Measurements from ENCODE around the gene ATP5MC2.

ATP5MC2 gene

GRCh38 chr12:53659011-53659551 is 16.8 kb downstream of the ATP5MC2 start:
- DNase-seq (ENCODE audit: low read depth in 1 of 2, low spot score in 1 of 2): no peak

DNA sequence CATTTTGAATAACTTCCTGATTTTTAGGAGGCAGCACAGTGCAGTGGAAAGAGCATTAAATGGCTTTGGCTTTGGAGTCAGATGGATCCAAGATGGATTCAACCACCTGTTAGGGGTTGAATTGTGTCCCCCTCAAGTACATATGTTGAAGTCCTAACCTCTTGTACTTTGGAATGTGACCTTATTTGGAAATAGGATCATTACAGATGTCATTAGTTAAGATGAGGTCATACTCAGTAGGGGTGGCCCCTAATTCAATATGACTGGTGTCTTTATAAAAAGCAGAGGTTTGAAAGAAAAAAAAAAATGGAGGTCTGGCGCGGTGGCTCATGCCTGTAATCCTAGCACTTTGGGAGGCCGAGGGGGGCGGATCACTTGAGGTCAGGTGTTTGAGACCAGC is 18.8 kb downstream of the ATP5MC2 start:
- TF ChIP-seq POLR2AphosphoS5 (IDR thresholded peaks at IDR 0.05; ENCODE audit: low read depth) (no peak), GABPA (IDR thresholded peaks at IDR 0.05; ENCODE audit: low read depth) (no peak), REST (IDR thresholded peaks at IDR 0.05; ENCODE audit: insufficient replicate concordance, low read depth) (no peak), SPI1 (IDR thresholded peaks at IDR 0.05; ENCODE audit: borderline replicate concordance, low read depth) (no peak)
- TF ChIP-seq, protein P1, sequence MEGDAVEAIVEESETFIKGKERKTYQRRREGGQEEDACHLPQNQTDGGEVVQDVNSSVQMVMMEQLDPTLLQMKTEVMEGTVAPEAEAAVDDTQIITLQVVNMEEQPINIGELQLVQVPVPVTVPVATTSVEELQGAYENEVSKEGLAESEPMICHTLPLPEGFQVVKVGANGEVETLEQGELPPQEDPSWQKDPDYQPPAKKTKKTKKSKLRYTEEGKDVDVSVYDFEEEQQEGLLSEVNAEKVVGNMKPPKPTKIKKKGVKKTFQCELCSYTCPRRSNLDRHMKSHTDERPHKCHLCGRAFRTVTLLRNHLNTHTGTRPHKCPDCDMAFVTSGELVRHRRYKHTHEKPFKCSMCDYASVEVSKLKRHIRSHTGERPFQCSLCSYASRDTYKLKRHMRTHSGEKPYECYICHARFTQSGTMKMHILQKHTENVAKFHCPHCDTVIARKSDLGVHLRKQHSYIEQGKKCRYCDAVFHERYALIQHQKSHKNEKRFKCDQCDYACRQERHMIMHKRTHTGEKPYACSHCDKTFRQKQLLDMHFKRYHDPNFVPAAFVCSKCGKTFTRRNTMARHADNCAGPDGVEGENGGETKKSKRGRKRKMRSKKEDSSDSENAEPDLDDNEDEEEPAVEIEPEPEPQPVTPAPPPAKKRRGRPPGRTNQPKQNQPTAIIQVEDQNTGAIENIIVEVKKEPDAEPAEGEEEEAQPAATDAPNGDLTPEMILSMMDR (IDR thresholded peaks at IDR 0.05; ENCODE audit: insufficient read depth, low read length): no peak
- DNase-seq (ENCODE audit: low read depth in 1 of 2, low spot score in 1 of 2): no peak
- Histone ChIP-seq H3K27me3 (ENCODE audit: insufficient read depth, poor library complexity, severe bottlenecking) (no peaks in the 10 kb centered on the region), H3K27ac (replicated peaks) (no peak overlapping the region), H3K4me3 (replicated peaks; ENCODE audit: insufficient read depth, low read length) (no peak overlapping the region)

More at GRCh38 chr12:53659011-53659551, 16.8 kb downstream of the ATP5MC2 start:
- no peak for TF ChIP-seq POLR2AphosphoS5 (IDR thresholded peaks at IDR 0.05; ENCODE audit: low read depth)
- no peaks in the 10 kb centered on the region for H3K27me3 ChIP-seq (ENCODE audit: insufficient read depth, poor library complexity, severe bottlenecking)
- H3K27ac ChIP-seq (replicated peaks): no peak overlapping the region
- H3K4me3 ChIP-seq (replicated peaks; ENCODE audit: insufficient read depth, low read length): no peak overlapping the region

- DNase-seq (ENCODE audit: low read depth in 1 of 2, low spot score in 1 of 2): no peak
- TF ChIP-seq GABPA (IDR thresholded peaks at IDR 0.05; ENCODE audit: low read depth): no peak
- TF ChIP-seq POLR2AphosphoS5 (IDR thresholded peaks at IDR 0.05; ENCODE audit: low read depth): no peak
- TF ChIP-seq REST (IDR thresholded peaks at IDR 0.05; ENCODE audit: insufficient replicate concordance, low read depth): no peak
- TF ChIP-seq, protein P1 (IDR thresholded peaks at IDR 0.05; ENCODE audit: insufficient read depth, low read length): no peak
- TF ChIP-seq SPI1 (IDR thresholded peaks at IDR 0.05; ENCODE audit: borderline replicate concordance, low read depth): no peak
- Histone ChIP-seq H3K27me3 (ENCODE audit: insufficient read depth, poor library complexity, severe bottlenecking) (no peaks in the 10 kb centered on the region), H3K4me3 (replicated peaks; ENCODE audit: insufficient read depth, low read length) (no peak overlapping the region), H3K27ac (replicated peaks) (no peak overlapping the region)
These were observed 22.3 kb downstream of the ATP5MC2 start for GRCh38 chr12:53653595-53653994.

- no peak overlapping the region for H3K27ac ChIP-seq (replicated peaks)
- DNase-seq (ENCODE audit: low read depth in 1 of 2, low spot score in 1 of 2): no peak
- TF ChIP-seq SPI1 (IDR thresholded peaks at IDR 0.05; ENCODE audit: borderline replicate concordance, low read depth) (no peak), GABPA (IDR thresholded peaks at IDR 0.05; ENCODE audit: low read depth) (no peak), REST (IDR thresholded peaks at IDR 0.05; ENCODE audit: insufficient replicate concordance, low read depth) (no peak), POLR2AphosphoS5 (IDR thresholded peaks at IDR 0.05; ENCODE audit: low read depth) (no peak)
- TF ChIP-seq, protein P1 (IDR thresholded peaks at IDR 0.05; ENCODE audit: insufficient read depth, low read length): no peak
- no peak overlapping the region for H3K4me3 ChIP-seq (replicated peaks; ENCODE audit: insufficient read depth, low read length)
- no peaks in the 10 kb centered on the region for H3K27me3 ChIP-seq (ENCODE audit: insufficient read depth, poor library complexity, severe bottlenecking)
These were observed 23.5 kb downstream of the ATP5MC2 start for GRCh38 chr12:53652366-53652765.
